GM12875 (cell line): ENCODE data around the gene B4GALNT4.
A peak's percentile ranks its signal among the peaks of the same experiment; 100 is the strongest.

ENCODE experiments used
- H3K4me3 ChIP-seq: one replicate; pipeline ENCODE4 v1.5.1; 2011; ENCODE audit warnings: low read depth, low read length, control low read depth
- CTCF ChIP-seq: IDR thresholded peaks from 2 replicates; pipeline ENCODE4 v1.5.1; 2011; ENCODE audit warnings: low read depth, mild to moderate bottlenecking, control low read depth, inconsistent platforms, low read length, moderate library complexity, borderline replicate concordance; ENCODE audit not compliant: insufficient read depth

B4GALNT4 gene

DNA sequence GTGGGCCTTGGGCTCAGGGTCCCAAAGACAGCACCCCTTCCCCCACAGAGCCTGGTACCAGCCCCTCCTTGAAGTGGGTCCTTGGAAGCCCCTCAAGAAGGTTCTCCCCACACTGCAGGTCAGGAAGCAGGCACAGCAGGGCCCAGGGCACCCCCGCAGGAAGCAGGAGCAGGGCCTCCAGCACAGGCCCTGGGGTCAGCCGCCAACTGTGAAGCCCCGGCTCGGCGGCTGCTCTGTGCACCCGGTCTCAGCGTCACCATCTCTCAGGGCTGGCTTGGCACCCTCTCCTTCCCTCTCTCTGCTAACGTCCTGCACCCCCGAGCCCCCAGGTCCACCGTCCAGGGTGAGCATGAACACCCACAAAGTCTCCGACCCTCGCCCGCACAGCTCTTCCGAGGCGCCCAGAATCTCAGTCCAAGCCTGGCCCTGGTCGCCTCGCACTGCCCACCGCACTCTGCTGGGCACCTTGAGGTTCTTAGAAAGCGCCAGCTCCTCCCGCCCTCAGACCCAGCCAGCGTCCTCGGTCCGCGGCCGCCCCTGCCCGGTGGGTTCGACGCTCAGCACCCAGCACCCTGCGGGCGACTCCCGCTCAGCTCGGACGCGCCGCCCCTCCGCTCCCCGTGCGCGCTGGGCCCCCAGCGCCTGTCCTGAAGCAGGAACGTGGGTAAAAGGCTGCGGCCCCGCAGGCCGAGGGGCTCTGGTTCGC is 46.9 kb downstream of the B4GALNT4 start:
- peak overlapping the region; percentile 54 for H3K4me3 ChIP-seq
- TF ChIP-seq CTCF, result no peak

GRCh38 chr11:416757-417621 is 47.7 kb downstream of the B4GALNT4 start:
- TF ChIP-seq CTCF, result no peak
- peak overlapping the region; percentile 54 for H3K4me3 ChIP-seq

- no peak overlapping the region for H3K4me3 ChIP-seq
- TF ChIP-seq CTCF, result no peak
These were observed 48.5 kb downstream of the B4GALNT4 start for GRCh38 chr11:417652-418342.

DNA sequence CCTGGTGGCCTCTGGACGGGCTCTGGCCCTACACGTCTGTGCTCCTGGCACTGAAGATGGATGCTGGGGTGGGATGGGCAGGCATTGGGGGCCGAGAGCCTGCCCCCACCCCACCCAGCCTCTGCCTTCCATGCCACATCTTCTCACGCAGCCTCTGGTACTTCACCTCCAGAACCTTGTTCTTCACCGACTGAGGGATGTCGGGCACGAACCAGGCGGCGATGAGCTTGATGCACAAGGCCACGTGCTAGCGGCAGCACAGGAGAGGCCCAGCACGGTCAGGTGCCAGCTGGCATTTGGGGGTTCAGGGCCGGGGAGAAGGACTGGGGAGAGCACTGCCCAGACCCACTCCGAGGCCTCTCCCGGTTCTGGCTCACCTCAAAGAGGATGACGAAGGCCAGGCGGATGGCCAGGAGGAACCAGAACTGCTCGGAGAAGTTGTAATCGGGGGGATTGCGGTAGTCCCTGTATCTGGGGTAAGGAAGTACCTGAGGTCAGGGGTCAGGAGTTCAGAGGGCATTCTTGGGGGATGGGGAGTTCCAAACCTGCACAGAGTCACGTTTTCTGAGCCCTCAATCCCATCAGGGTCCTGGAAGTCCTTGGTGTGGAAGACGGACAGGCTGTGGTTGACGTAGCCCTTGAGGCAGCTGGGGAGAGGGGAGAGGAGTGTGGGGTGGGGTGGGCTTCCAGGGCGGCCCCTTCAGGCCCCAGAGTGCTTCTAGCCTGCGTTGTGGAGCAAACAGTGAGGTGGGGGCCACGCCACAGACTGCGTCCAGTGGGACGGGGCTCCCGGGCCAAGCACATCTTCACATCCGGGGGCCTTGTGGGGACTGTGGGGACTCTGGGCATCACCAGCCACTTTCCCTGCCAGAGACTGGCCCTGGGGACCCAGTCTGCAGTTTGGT is 49.3 kb downstream of the B4GALNT4 start:
- no peak overlapping the region for H3K4me3 ChIP-seq
- TF ChIP-seq CTCF, result no peak

DNA sequence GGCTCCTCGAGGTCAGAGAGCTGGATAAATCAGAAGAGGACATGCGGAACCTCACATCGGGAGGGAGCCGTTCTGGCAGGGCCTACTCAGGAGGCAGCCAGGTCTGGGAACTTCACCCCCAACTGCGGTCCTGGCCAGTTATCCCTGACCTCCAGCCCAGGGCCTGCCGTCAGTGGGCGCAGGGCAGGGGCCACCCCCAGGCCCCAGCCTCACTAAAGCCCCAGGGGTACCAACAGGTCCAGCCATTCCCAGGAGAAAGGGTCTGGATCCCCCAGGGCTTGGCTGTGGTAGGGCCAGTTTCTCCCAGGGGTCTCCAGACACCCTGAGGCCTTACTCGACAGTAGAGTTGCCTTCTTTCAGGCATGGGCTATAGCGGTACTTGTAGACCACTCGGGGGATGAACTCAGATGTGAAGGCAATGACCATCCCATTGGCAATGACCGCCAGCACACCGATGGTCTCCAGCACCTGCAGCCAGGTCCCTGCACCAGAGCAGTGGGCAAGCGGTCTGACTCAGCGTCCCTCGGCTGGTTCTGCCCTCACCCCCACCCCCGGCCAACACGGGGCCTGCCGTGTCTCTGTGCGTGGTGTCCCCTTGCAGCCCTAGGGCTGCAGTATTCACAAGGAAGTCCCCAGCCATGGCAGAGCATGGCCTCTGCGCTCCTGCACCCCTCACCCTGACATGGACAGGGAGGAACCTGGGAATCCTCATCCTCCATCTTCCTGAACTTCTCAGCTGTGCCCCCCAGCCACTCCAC is 50.1 kb downstream of the B4GALNT4 start:
- no peak overlapping the region for H3K4me3 ChIP-seq
- no peak for TF ChIP-seq CTCF
